ENCODE data around the gene RAE1. TPM values are rescaled to one million over a fixed set of nuclear protein-coding genes. Genes with fewer than 3 reads are reported as not detected.

The RAE1 gene
- total and polyA plus RNA-seq, 2 experiments from 2014 or later, result 35.4 to 43.3 TPM

DNA sequence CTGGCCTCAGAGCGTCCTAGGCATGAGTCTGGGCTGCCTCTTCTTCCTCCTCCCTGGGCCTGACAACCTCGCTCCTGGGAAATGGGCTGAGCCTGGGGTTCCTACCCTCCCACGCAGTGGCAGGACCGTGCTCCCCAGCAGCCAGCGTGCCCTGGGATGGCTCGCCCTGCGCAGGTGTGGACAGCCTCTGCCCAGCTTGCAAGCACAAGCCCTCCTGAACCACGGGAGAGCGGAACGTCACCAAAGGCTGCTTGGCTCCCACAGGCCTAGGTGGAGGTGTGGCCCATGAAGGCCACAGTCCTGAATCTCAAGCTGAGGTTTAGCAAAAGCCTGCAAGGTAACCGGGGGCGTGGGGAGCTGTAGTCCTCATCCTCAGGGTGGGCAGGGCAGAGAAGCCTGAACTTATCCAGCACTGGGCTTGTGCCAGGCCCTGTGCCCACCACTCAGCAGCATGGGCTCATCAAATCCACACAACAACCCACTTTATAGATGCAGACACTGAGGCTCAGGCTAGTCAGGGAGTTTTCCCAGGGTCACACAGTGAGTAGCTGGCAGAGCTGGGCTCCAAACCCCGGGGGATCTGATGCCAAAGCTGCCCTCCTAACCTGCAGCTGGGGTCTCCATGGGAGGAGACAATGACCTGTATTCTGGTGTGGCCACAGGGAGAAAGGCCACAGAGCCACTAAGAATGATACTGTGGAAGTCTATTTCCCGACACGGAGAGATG is 65.4 kb downstream of the RAE1 start:
- Histone ChIP-seq H3K79me2 (replicated peaks; ENCODE audit: insufficient read depth) (no peaks in the 10 kb centered on the region), H3F3A (replicated peaks; ENCODE audit: low read depth) (no peaks in the 10 kb centered on the region), H4K20me1 (replicated peaks; ENCODE audit: insufficient read depth) (no peaks in the 10 kb centered on the region), H3K27ac (ENCODE audit: low read depth) (no peak overlapping the region), H3K4me3 (no peak overlapping the region), H3K9me2 (ENCODE audit: insufficient read depth) (no peaks in the 10 kb centered on the region), H3K4me2 (no peak overlapping the region), H3K36me3 (ENCODE audit: insufficient read depth) (no peaks in the 10 kb centered on the region), H2AFZ (no peak overlapping the region), H3K27me3 (ENCODE audit: insufficient read depth) (no peaks in the 10 kb centered on the region), H3K4me1 (ENCODE audit: insufficient read depth) (no peaks in the 10 kb centered on the region)
- H3K4me3 Mint-ChIP-seq, result no peak overlapping the region
- no peak overlapping the region for H3K27ac Mint-ChIP-seq
- DNase-seq (ENCODE audit: low spot score), result no peak
- H3K4me1 Mint-ChIP-seq, result no peaks in the 10 kb centered on the region
- peaks cover 5% of the 10 kb centered on the region for H3K27me3 Mint-ChIP-seq (ENCODE audit: insufficient read depth, low read depth, poor library complexity)
- no peaks in the 10 kb centered on the region for H3K36me3 Mint-ChIP-seq (ENCODE audit: low read depth)
- ATAC-seq, result no peak
- TF ChIP-seq NANOG (IDR thresholded peaks at IDR 0.05; ENCODE audit: borderline replicate concordance) (no peak), ZNF331 (CRISPR knock-in tag; IDR thresholded peaks at IDR 0.05; ENCODE audit: low read depth) (no peak), ZNF114 (CRISPR knock-in tag; IDR thresholded peaks at IDR 0.05) (no peak), EZH2phosphoT487 (IDR thresholded peaks at IDR 0.05; ENCODE audit: unreplicated experiment) (no peak), STAT1 (IDR thresholded peaks at IDR 0.05; ENCODE audit: unreplicated experiment) (no peak), POLR2AphosphoS5 (IDR thresholded peaks at IDR 0.05; ENCODE audit: low read depth) (no peak), ZNF462 (CRISPR knock-in tag; IDR thresholded peaks at IDR 0.05) (no peak), CTCF (conservative IDR thresholded peaks at IDR 0.05; ENCODE audit: low read depth in 2 of 2) (no peak), CREB1 (CRISPR knock-in tag; IDR thresholded peaks at IDR 0.05; ENCODE audit: low read depth) (no peak), REST (IDR thresholded peaks at IDR 0.05; ENCODE audit: unreplicated experiment) (no peak), JUNB (IDR thresholded peaks at IDR 0.05; ENCODE audit: unreplicated experiment) (no peak), EZH2 (IDR thresholded peaks at IDR 0.05; ENCODE audit: low read depth, unreplicated experiment) (no peak)
- TF ChIP-seq, protein P1, sequence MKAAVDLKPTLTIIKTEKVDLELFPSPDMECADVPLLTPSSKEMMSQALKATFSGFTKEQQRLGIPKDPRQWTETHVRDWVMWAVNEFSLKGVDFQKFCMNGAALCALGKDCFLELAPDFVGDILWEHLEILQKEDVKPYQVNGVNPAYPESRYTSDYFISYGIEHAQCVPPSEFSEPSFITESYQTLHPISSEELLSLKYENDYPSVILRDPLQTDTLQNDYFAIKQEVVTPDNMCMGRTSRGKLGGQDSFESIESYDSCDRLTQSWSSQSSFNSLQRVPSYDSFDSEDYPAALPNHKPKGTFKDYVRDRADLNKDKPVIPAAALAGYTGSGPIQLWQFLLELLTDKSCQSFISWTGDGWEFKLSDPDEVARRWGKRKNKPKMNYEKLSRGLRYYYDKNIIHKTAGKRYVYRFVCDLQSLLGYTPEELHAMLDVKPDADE (IDR thresholded peaks at IDR 0.05), result no peak
- H3K9me3 Mint-ChIP-seq, result no peaks in the 10 kb centered on the region
